HepG2 (cell line): ENCODE measurements around the gene UROS. TPM values are rescaled to one million over a fixed set of nuclear protein-coding genes. Genes with fewer than 3 reads are reported as not detected.
A peak's percentile ranks its signal among the peaks of the same experiment; 100 is the strongest.

Source experiments
- LRRFIP1 ChIP-seq: sonication (generic); formaldehyde crosslinking; conservative IDR thresholded peaks from 2 replicates; pipeline ENCODE4 v1.4.0; 2020; ENCODE audit warnings: missing genetic modification reagents
- MEIS2 ChIP-seq: sonication (generic); formaldehyde crosslinking; IDR thresholded peaks from 2 replicates; pipeline ENCODE4 v1.9.0; 2021; ENCODE audit warnings: mild to moderate bottlenecking, missing genetic modification reagents
- NCOA1 ChIP-seq: sonication (generic); formaldehyde crosslinking; IDR thresholded peaks from 2 replicates; pipeline ENCODE4 v1.9.0; 2021; ENCODE audit warnings: missing genetic modification reagents
- PAWR ChIP-seq: sonication (generic); formaldehyde crosslinking; IDR thresholded peaks from 2 replicates; pipeline ENCODE4 v1.4.0; 2020; ENCODE audit warnings: missing genetic modification reagents, mild to moderate bottlenecking, borderline replicate concordance
- PLSCR1 ChIP-seq: sonication (generic); formaldehyde crosslinking; IDR thresholded peaks from 2 replicates; pipeline ENCODE4 v1.5.0; 2020; ENCODE audit warnings: missing genetic modification reagents, mild to moderate bottlenecking, borderline replicate concordance
- SKI ChIP-seq: fragments of 450-650 bp; IDR thresholded peaks from one replicate; pipeline ENCODE4 v1.6.1; 2018; ENCODE audit warnings: mild to moderate bottlenecking; ENCODE audit not compliant: partially characterized antibody
- YEATS4 ChIP-seq: sonication (generic); formaldehyde crosslinking; IDR thresholded peaks from 2 replicates; pipeline ENCODE4 v1.4.0; 2020; ENCODE audit warnings: missing genetic modification reagents, borderline replicate concordance
- ZNF264 ChIP-seq: sonication (generic); formaldehyde crosslinking; IDR thresholded peaks from 2 replicates; pipeline ENCODE4 v1.4.0; 2020; ENCODE audit warnings: missing genetic modification reagents
- ZNF547 ChIP-seq: sonication (generic); formaldehyde crosslinking; IDR thresholded peaks from 2 replicates; pipeline ENCODE4 v1.5.1; 2020; ENCODE audit warnings: mild to moderate bottlenecking, missing genetic modification reagents
- ZNF619 ChIP-seq: sonication (generic); formaldehyde crosslinking; IDR thresholded peaks from 2 replicates; pipeline ENCODE4 v1.4.0; 2020; ENCODE audit warnings: mild to moderate bottlenecking, missing genetic modification reagents
- ZNF678 ChIP-seq: sonication (generic); formaldehyde crosslinking; IDR thresholded peaks from 2 replicates; pipeline ENCODE4 v1.4.0; 2020; ENCODE audit warnings: mild to moderate bottlenecking, missing genetic modification reagents
- ZNF850 ChIP-seq: sonication (generic); formaldehyde crosslinking; conservative IDR thresholded peaks from 2 replicates; pipeline ENCODE4 v1.9.0; 2021; ENCODE audit warnings: mild to moderate bottlenecking, missing genetic modification reagents
- polyA plus RNA-seq, 8 experiments: library from polyadenylated mRNA; depleted of rRNA in 3 of 8; stranded (reverse) in 7 of 8; unstranded in 1 of 8; fragments of >200 nt; fragmentation: Illumina TruSeq in 4 of 8; extraction: Trizol in 4 of 8; gene quantifications; 2 replicates each; pipeline versions ENCODE4 v1.2.1 to v1.2.3, GENCODE V29; 2011 to 2016; ENCODE audit warnings: low read depth in 4 of 8, missing spikeins in 1 of 8, mixed read lengths in 1 of 8; ENCODE audit not compliant: insufficient read depth in 1 of 8
- total RNA-seq, 5 experiments: library from RNA; depleted of rRNA; stranded (reverse); fragments of >200 nt; fragmentation: Illumina TruSeq; extraction: Trizol; gene quantifications; 2 replicates each; pipeline ENCODE4 v1.2.3, GENCODE V29; 2016; ENCODE audit warnings: low read depth in 1 of 5
- TF ChIP-seq, protein P1 (sequence below): sonication (generic); formaldehyde crosslinking; IDR thresholded peaks from 2 replicates; pipeline ENCODE4 v1.5.1; 2020; ENCODE audit warnings: mild to moderate bottlenecking, missing genetic modification reagents, moderate library complexity
- TF ChIP-seq, protein P2 (sequence below): IDR thresholded peaks from 2 replicates; pipeline ENCODE4 v1.6.1; 2016; ENCODE audit warnings: missing compliant biosample characterization, missing genetic modification reagents, borderline replicate concordance
- TF ChIP-seq, protein P3 (sequence below): sonication (generic); formaldehyde crosslinking; IDR thresholded peaks from 2 replicates; pipeline ENCODE4 v1.8.1; 2023; ENCODE audit warnings: mild to moderate bottlenecking, missing genetic modification reagents
- TF ChIP-seq, protein P4 (sequence below): sonication (generic); formaldehyde crosslinking; IDR thresholded peaks from 2 replicates; pipeline ENCODE4 v1.5.0; 2020; ENCODE audit warnings: missing genetic modification reagents, mild to moderate bottlenecking, borderline replicate concordance

Gene UROS
- total and polyA plus RNA-seq, 2 of the 13 experiments (the other 11 are each of a cell fraction or from before 2014, with no cell fraction given): 14.8 to 49.9 TPM

DNA sequence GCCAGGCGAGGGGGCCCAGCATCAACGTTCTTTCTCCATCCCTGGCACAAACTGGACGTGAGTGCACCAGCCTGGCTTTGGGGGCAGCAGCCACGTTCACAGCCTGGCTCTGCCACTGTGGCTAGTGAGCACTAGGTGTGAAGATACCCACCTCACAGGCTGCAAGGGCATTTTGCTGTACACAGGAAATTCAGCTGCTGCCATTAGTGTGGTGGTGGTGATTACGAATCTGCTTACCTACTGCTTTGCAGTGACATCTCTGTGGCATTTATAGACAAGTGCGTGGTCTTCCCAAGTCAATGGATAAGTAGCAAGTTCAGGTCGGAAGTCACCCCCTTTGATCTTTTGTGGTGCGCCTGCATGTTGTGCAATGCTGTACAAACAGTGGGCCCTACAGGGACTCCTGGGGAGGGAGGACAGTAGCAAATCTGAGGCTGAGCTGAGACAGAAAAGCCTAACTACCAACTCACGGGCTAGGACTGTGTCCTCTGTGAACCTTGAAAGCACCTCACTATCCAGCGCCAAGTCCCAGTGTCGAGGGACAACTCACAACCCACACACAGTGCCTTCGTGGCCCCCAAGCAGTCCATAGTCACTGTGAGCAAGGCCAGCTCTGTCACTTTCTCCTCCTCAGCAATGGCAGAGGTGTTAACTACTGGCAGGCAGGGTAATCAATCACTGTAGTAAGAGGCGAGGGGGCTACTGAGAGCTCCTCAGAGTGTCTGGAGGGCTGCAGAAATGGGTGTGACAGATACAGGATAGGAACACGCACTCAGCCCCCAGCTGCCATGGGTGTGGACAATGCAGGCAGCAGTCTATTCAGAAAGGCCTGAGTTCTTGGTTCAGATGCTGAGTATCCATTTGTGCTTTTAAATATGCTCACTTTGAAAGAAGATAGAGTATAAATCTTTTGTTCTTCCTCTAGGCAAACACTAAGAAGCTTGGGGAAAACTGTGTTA is 30.4 kb downstream of the UROS start (continued):
- TF ChIP-seq LRRFIP1: no peak
- TF ChIP-seq ZNF547: peak; percentile 53; the same call in 1 of the 2 replicates
- peak; percentile 82; the same call in 1 of the 2 replicates for TF ChIP-seq MEIS2 (CRISPR knock-in tag)
- TF ChIP-seq PAWR: no peak
- TF ChIP-seq, protein P1, sequence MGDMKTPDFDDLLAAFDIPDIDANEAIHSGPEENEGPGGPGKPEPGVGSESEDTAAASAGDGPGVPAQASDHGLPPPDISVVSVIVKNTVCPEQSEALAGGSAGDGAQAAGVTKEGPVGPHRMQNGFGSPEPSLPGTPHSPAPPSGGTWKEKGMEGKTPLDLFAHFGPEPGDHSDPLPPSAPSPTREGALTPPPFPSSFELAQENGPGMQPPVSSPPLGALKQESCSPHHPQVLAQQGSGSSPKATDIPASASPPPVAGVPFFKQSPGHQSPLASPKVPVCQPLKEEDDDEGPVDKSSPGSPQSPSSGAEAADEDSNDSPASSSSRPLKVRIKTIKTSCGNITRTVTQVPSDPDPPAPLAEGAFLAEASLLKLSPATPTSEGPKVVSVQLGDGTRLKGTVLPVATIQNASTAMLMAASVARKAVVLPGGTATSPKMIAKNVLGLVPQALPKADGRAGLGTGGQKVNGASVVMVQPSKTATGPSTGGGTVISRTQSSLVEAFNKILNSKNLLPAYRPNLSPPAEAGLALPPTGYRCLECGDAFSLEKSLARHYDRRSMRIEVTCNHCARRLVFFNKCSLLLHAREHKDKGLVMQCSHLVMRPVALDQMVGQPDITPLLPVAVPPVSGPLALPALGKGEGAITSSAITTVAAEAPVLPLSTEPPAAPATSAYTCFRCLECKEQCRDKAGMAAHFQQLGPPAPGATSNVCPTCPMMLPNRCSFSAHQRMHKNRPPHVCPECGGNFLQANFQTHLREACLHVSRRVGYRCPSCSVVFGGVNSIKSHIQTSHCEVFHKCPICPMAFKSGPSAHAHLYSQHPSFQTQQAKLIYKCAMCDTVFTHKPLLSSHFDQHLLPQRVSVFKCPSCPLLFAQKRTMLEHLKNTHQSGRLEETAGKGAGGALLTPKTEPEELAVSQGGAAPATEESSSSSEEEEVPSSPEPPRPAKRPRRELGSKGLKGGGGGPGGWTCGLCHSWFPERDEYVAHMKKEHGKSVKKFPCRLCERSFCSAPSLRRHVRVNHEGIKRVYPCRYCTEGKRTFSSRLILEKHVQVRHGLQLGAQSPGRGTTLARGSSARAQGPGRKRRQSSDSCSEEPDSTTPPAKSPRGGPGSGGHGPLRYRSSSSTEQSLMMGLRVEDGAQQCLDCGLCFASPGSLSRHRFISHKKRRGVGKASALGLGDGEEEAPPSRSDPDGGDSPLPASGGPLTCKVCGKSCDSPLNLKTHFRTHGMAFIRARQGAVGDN (CRISPR knock-in tag): peak; percentile 78
- TF ChIP-seq, protein P2, sequence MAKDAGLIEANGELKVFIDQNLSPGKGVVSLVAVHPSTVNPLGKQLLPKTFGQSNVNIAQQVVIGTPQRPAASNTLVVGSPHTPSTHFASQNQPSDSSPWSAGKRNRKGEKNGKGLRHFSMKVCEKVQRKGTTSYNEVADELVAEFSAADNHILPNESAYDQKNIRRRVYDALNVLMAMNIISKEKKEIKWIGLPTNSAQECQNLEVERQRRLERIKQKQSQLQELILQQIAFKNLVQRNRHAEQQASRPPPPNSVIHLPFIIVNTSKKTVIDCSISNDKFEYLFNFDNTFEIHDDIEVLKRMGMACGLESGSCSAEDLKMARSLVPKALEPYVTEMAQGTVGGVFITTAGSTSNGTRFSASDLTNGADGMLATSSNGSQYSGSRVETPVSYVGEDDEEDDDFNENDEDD (CRISPR knock-in tag): peak; percentile 27; the same call in 1 of the 2 replicates
- peak; percentile 47; the same call in 1 of the 2 replicates for TF ChIP-seq YEATS4 (CRISPR knock-in tag)
- TF ChIP-seq ZNF850 (CRISPR knock-in tag): no peak
- no peak for TF ChIP-seq ZNF678
- TF ChIP-seq NCOA1: peak; percentile 47; the same call in 1 of the 2 replicates
- TF ChIP-seq ZNF264 (CRISPR knock-in tag): peak; percentile 95
- TF ChIP-seq, protein P3, sequence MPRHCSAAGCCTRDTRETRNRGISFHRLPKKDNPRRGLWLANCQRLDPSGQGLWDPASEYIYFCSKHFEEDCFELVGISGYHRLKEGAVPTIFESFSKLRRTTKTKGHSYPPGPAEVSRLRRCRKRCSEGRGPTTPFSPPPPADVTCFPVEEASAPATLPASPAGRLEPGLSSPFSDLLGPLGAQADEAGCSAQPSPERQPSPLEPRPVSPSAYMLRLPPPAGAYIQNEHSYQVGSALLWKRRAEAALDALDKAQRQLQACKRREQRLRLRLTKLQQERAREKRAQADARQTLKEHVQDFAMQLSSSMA (CRISPR knock-in tag): peak; percentile 88; the same call in 1 of the 2 replicates
- TF ChIP-seq, protein P4, sequence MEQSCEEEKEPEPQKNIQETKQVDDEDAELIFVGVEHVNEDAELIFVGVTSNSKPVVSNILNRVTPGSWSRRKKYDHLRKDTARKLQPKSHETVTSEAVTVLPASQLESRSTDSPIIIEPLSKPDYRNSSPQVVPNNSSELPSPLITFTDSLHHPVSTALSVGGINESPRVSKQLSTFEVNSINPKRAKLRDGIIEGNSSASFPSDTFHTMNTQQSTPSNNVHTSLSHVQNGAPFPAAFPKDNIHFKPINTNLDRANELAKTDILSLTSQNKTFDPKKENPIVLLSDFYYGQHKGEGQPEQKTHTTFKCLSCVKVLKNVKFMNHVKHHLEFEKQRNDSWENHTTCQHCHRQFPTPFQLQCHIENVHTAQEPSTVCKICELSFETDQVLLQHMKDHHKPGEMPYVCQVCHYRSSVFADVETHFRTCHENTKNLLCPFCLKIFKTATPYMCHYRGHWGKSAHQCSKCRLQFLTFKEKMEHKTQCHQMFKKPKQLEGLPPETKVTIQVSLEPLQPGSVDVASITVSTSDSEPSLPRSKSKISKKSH (CRISPR knock-in tag): no peak
- peak; percentile 89 for TF ChIP-seq SKI
- TF ChIP-seq ZNF619 (CRISPR knock-in tag): peak; percentile 97; the same call in 1 of the 2 replicates
- TF ChIP-seq PLSCR1: no peak
